SK-N-SH treated with all-trans-retinoic acid at 6 μM for 48 hours (cell line): ENCODE measurements around the gene PILRB.

Experiments used
- BACH2 ChIP-seq: fragments of 250-450 bp; sonication (Bioruptor Pico); IDR thresholded peaks from 2 replicates; pipeline ENCODE4 v1.9.0; 2021; ENCODE audit warnings: mild to moderate bottlenecking, borderline replicate concordance
- ZC3H10 ChIP-seq: fragments of 250-450 bp; sonication (Bioruptor Pico); IDR thresholded peaks from 2 replicates; pipeline ENCODE4 v1.5.1; 2021; ENCODE audit warnings: mild to moderate bottlenecking, moderate library complexity
- ZFP3 ChIP-seq: fragments of 250-450 bp; sonication (Bioruptor Pico); IDR thresholded peaks from 2 replicates; pipeline ENCODE4 v1.5.0; 2020; ENCODE audit warnings: mild to moderate bottlenecking, moderate library complexity

- TF ChIP-seq ZC3H10 (no peak), ZFP3 (no peak), BACH2 (CRISPR knock-in tag) (no peak)
Observed at GRCh38 chr7:100378114-100378755, 20.3 kb downstream of the PILRB start.
